Activated CD8-positive, alpha-beta T cell treated with anti-CD3 and anti-CD28 coated beads, Interleukin-2, amount 10 ng/mL, durations not matched to agents 7 days and 5 days (primary cell): ENCODE results near the gene RDH5. TPM values are rescaled to one million over a fixed set of nuclear protein-coding genes. Genes with fewer than 3 reads are reported as not detected.

Experiments
- ATAC-seq: fragments of 150-1000 bp; cut with Tn5 transposase; one replicate; pipeline ENCODE4 v1.10.0; 2021; ENCODE audit warnings: moderate library complexity
- CTCF ChIA-PET: fragments of 350-600 bp; sonication (Branson Sonifier 250); formaldehyde crosslinking; loops from one replicate; lab custom pipeline; 2021; ENCODE audit warnings: antibody characterized with exemption; lab: Charles Lee
- POLR2A ChIA-PET: fragments of 350-600 bp; sonication (Branson Sonifier 250); formaldehyde crosslinking; loops from one replicate; lab custom pipeline; 2021; ENCODE audit warnings: antibody characterized with exemption; lab: Charles Lee
- DNase-seq: peaks from one replicate; pipeline ENCODE4 v3.0.0-alpha.2; 2020
- H3K27ac Mint-ChIP-seq: one replicate; pipeline ENCODE4 v1.8.0; 2021; ENCODE audit warnings: mild to moderate bottlenecking, mixed read lengths
- H3K27me3 Mint-ChIP-seq: one replicate; pipeline ENCODE4 v1.8.0; 2021; ENCODE audit warnings: low read depth, mixed read lengths
- H3K36me3 Mint-ChIP-seq: one replicate; pipeline ENCODE4 v1.8.0; 2021; ENCODE audit warnings: low read depth, mixed read lengths
- H3K4me1 Mint-ChIP-seq: one replicate; pipeline ENCODE4 v1.8.0; 2021; ENCODE audit warnings: low read depth, mixed read lengths
- H3K4me3 Mint-ChIP-seq: one replicate; pipeline ENCODE4 v1.8.0; 2021; ENCODE audit warnings: mild to moderate bottlenecking, mixed read lengths
- H3K9me3 Mint-ChIP-seq: one replicate; pipeline ENCODE4 v1.8.0; 2022; ENCODE audit warnings: mixed read lengths; ENCODE audit not compliant: insufficient read depth
- total RNA-seq, 2 experiments: library from RNA; stranded (reverse); gene quantifications; one replicate each; pipeline ENCODE4 v1.2.3, GENCODE V29; 2021

RDH5 gene
- total RNA-seq, 2 experiments from 2014 or later = 12.0 to 12.1 TPM

GRCh38 chr12:55697686-55698085 lies 22.5 kb upstream of the RDH5 start:
- ATAC-seq (no peak), DNase-seq (no peak)
- ChIA-PET CTCF (no interaction called here), POLR2A (no interaction called here)
- no peaks in the 10 kb centered on the region for H3K9me3 Mint-ChIP-seq
- H3K36me3 Mint-ChIP-seq = no peaks in the 10 kb centered on the region
- H3K4me3 Mint-ChIP-seq = no peak overlapping the region
- H3K27ac Mint-ChIP-seq = no peak overlapping the region
- H3K4me1 Mint-ChIP-seq = no peaks in the 10 kb centered on the region
- H3K27me3 Mint-ChIP-seq = no peaks in the 10 kb centered on the region

DNA sequence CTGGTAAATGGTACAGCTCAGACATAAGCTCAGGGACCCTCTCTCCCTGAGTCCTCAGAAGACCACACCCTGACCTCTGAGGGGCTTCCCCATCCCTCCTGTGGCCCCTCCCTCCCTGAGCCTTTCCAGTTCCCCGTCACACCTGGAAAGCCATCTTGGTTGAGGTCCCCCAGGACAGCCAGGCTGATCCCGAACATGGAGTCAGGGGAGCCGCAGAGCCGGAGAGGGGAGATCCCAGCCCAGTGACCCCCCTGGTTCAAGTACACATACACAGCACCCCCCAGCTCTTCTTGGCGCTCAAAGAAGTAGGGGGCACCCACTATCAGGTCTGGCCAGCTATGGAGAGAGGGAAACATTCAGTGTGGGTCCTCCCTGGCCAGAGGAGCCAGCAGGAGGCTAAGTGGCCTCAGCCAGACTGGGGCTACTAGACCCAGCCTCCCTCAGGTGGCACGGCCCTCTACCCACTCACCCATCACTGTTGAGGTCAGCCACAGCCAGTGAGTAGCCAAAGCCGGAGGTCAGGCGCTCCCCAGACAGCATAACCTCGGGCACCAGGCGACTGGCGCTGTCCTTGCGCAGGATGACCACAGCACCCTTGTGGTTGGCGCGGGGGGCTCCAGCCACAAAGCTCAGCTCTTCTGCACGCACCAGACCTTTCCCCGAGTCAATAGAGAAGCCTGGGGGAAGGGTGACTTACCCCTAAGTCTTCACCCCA lies 21.8 kb upstream of the RDH5 start:
- CTCF ChIA-PET = interaction anchor here (1.5 to 1.6 kb wide), 2 partner anchors 42 to 52 kb away, joined by 4 read pairs; no protein-coding TSS in a partner anchor
- DNase-seq = no peak
- Mint-ChIP-seq H3K27me3 (no peaks in the 10 kb centered on the region), H3K4me1 (no peaks in the 10 kb centered on the region), H3K4me3 (no peak overlapping the region), H3K27ac (no peak overlapping the region), H3K9me3 (no peaks in the 10 kb centered on the region), H3K36me3 (no peaks in the 10 kb centered on the region)
- ATAC-seq = no peak
- POLR2A ChIA-PET = no interaction called here

- Mint-ChIP-seq H3K27ac (no peak overlapping the region), H3K4me3 (no peak overlapping the region), H3K4me1 (no peaks in the 10 kb centered on the region), H3K36me3 (no peaks in the 10 kb centered on the region), H3K9me3 (no peaks in the 10 kb centered on the region), H3K27me3 (no peaks in the 10 kb centered on the region)
- ChIA-PET POLR2A (no interaction called here), CTCF (interaction anchor here (1.5 to 1.6 kb wide), 2 partner anchors 43 to 53 kb away, joined by 4 read pairs; no protein-coding TSS in a partner anchor)
- DNase-seq = no peak
- no peak for ATAC-seq
Observed at GRCh38 chr12:55698965-55699364, 21.2 kb upstream of the RDH5 start.

GRCh38 chr12:55699471-55700055 lies 20.6 kb upstream of the RDH5 start:
- H3K4me3 Mint-ChIP-seq = no peak overlapping the region
- H3K36me3 Mint-ChIP-seq = no peaks in the 10 kb centered on the region
- ATAC-seq (no peak), DNase-seq (no peak)
- ChIA-PET POLR2A (no interaction called here), CTCF (interaction anchor here (1.5 to 1.6 kb wide), 2 partner anchors 43 to 54 kb away, joined by 4 read pairs; no protein-coding TSS in a partner anchor)
- no peak overlapping the region for H3K27ac Mint-ChIP-seq
- no peaks in the 10 kb centered on the region for H3K9me3 Mint-ChIP-seq
- no peaks in the 10 kb centered on the region for H3K27me3 Mint-ChIP-seq
- H3K4me1 Mint-ChIP-seq = no peaks in the 10 kb centered on the region

- ChIA-PET CTCF (interaction anchor here (1.5 to 1.6 kb wide), 2 partner anchors 44 to 54 kb away, joined by 4 read pairs; no protein-coding TSS in a partner anchor), POLR2A (no interaction called here)
- H3K36me3 Mint-ChIP-seq = no peaks in the 10 kb centered on the region
- no peak overlapping the region for H3K27ac Mint-ChIP-seq
- peaks cover 3% of the 10 kb centered on the region for H3K27me3 Mint-ChIP-seq
- ATAC-seq = no peak
- DNase-seq = no peak
- H3K9me3 Mint-ChIP-seq = no peaks in the 10 kb centered on the region
- H3K4me3 Mint-ChIP-seq = no peak overlapping the region
- no peaks in the 10 kb centered on the region for H3K4me1 Mint-ChIP-seq
Observed at GRCh38 chr12:55700255-55701018, 19.8 kb upstream of the RDH5 start.

GRCh38 chr12:55702861-55703260 lies 17.3 kb upstream of the RDH5 start:
- ChIA-PET CTCF (no interaction called here), POLR2A (no interaction called here)
- no peak for ATAC-seq
- no peak for DNase-seq
- H3K4me1 Mint-ChIP-seq = peaks cover 7% of the 10 kb centered on the region
- no peaks in the 10 kb centered on the region for H3K9me3 Mint-ChIP-seq
- no peak overlapping the region for H3K4me3 Mint-ChIP-seq
- H3K27me3 Mint-ChIP-seq = peaks cover 16% of the 10 kb centered on the region
- no peaks in the 10 kb centered on the region for H3K36me3 Mint-ChIP-seq
- no peak overlapping the region for H3K27ac Mint-ChIP-seq

DNA sequence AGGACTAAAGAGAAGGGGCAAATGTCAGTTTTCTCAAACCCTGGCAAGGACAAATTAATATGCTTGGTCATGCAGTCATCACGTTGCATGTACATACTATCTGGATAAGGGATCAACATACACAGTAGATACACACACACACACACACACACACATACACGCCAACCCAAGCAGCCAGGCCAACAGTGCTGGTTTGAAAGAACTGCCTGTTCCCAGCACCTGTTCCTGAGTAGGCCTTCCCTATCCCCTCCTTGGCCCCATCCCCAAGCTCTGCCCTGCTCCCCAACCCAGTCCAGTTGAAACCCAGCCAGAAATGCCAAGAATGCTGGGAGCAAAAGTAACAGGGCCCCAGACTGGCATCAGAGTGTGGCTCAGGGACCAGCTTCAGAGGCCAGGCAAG lies 16.9 kb upstream of the RDH5 start:
- H3K27ac Mint-ChIP-seq = no peak overlapping the region
- DNase-seq (no peak), ATAC-seq (no peak)
- ChIA-PET POLR2A (no interaction called here), CTCF (no interaction called here)
- H3K4me3 Mint-ChIP-seq = no peak overlapping the region
- H3K4me1 Mint-ChIP-seq = peaks cover 10% of the 10 kb centered on the region
- H3K27me3 Mint-ChIP-seq = peaks cover 19% of the 10 kb centered on the region
- H3K36me3 Mint-ChIP-seq = no peaks in the 10 kb centered on the region
- no peaks in the 10 kb centered on the region for H3K9me3 Mint-ChIP-seq

- POLR2A ChIA-PET = no interaction called here
- H3K27ac Mint-ChIP-seq = no peak overlapping the region
- ATAC-seq (no peak), DNase-seq (no peak)
- H3K36me3 Mint-ChIP-seq = no peaks in the 10 kb centered on the region
- H3K27me3 Mint-ChIP-seq = peaks cover 26% of the 10 kb centered on the region
- peaks cover 18% of the 10 kb centered on the region for H3K4me1 Mint-ChIP-seq
- no peaks in the 10 kb centered on the region for H3K9me3 Mint-ChIP-seq
- H3K4me3 Mint-ChIP-seq = no peak overlapping the region
- CTCF ChIA-PET = no interaction called here
Observed at GRCh38 chr12:55703901-55704761, 16.1 kb upstream of the RDH5 start.

- no peak for ATAC-seq
- DNase-seq = no peak
- ChIA-PET POLR2A (no interaction called here), CTCF (interaction anchor here (0.9 to 1.6 kb wide), 4 partner anchors 11 to 48 kb away, joined by 3 to 6 read pairs (median 4); partner anchors contain the start of gene BLOC1S1)
- peaks cover 34% of the 10 kb centered on the region for H3K27me3 Mint-ChIP-seq
- no peaks in the 10 kb centered on the region for H3K36me3 Mint-ChIP-seq
- peaks cover 20% of the 10 kb centered on the region for H3K4me1 Mint-ChIP-seq
- H3K9me3 Mint-ChIP-seq = no peaks in the 10 kb centered on the region
- no peak overlapping the region for H3K4me3 Mint-ChIP-seq
- H3K27ac Mint-ChIP-seq = no peak overlapping the region
Observed at GRCh38 chr12:55704824-55705718, 15.1 kb upstream of the RDH5 start.

DNA sequence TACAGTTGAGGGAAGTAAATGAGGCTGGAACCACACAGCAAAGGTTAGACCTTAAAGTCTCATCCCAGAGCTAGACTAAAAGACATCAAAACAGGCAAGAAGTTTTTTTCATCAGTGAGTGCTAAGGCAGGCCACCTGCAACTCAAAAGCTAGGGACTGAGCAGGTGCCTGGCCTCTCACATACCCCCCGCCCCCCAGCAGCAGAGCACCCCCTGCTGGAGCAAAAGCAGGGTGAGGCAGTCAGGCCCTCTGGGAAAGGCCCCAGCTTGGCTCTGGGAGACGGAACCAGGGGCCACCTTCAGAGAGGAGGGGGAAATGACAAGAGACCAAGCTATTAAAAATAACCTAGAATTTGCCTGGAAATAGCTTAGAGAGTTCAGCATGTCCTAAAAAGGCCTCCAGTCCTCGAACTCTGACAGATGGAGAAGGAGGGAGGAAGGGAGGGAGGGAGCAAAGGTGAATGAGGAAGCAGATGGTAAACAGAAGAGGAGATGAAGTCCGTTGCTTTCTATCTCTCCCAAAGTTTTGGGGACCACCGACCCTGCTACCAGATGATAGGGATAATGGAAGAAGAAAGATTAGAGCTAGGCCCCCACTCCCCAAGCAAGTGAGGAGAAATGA lies 14.3 kb upstream of the RDH5 start:
- Mint-ChIP-seq H3K27me3 (peaks cover 39% of the 10 kb centered on the region), H3K4me1 (peaks cover 20% of the 10 kb centered on the region), H3K36me3 (no peaks in the 10 kb centered on the region), H3K9me3 (no peaks in the 10 kb centered on the region), H3K4me3 (no peak overlapping the region), H3K27ac (no peak overlapping the region)
- DNase-seq = no peak
- CTCF ChIA-PET = interaction anchor here (0.7 to 1.6 kb wide), 8 partner anchors 10 to 62 kb away, joined by 3 to 6 read pairs (median 4); partner anchors contain the start of gene BLOC1S1
- POLR2A ChIA-PET = no interaction called here
- no peak for ATAC-seq
